ENCODE results near the gene IGFBP5.

- TF ChIP-seq CTCF (IDR thresholded peaks at IDR 0.05) (no peak), POLR2AphosphoS5 (IDR thresholded peaks at IDR 0.05) (no peak)
Measured at GRCh38 chr2:216672466-216672865, 22.9 kb downstream of the IGFBP5 start.
